K562 (cell line): ENCODE results near the gene CTXND1. TPM values are rescaled to one million over a fixed set of nuclear protein-coding genes. Genes with fewer than 3 reads are reported as not detected.

Source experiments
- BMI1 ChIP-seq: fragments of 150-350 bp; IDR thresholded peaks from 2 replicates; pipeline ENCODE4 v1.6.1; 2014; ENCODE audit warnings: low read length
- CBX8 ChIP-seq: fragments of 200-600 bp; sonication (generic); IDR thresholded peaks from 2 replicates; pipeline ENCODE4 v1.6.1; 2012; ENCODE audit warnings: borderline replicate concordance, mixed run types, low read depth, mild to moderate bottlenecking, moderate library complexity, mixed read lengths, low read length, control low read depth, inconsistent platforms; ENCODE audit not compliant: poor library complexity, severe bottlenecking; ENCODE audit errors: extremely low read depth
- DACH1 ChIP-seq: fragments of 450-650 bp; IDR thresholded peaks from 2 replicates; pipeline ENCODE4 v1.6.1; 2018; ENCODE audit not compliant: partially characterized antibody
- DNMT1 ChIP-seq: fragments of 450-650 bp; IDR thresholded peaks from 2 replicates; pipeline ENCODE4 v1.6.1; 2016; ENCODE audit warnings: antibody characterized with exemption, mild to moderate bottlenecking
- MYNN ChIP-seq, 2 experiments: sonication (generic); formaldehyde crosslinking in 1 of 2; IDR thresholded peaks; 2 replicates each; pipeline versions ENCODE4 v1.5.0 to v1.6.1; 2016 to 2020; ENCODE audit warnings: antibody characterized with exemption in 1 of 2, missing genetic modification reagents in 1 of 2
- NCOA4 ChIP-seq: fragments of 450-650 bp; IDR thresholded peaks from 2 replicates; pipeline ENCODE4 v1.6.1; 2018; ENCODE audit warnings: mild to moderate bottlenecking; ENCODE audit not compliant: partially characterized antibody
- NFE2 ChIP-seq: IDR thresholded peaks from 2 replicates; pipeline ENCODE4 v1.6.1; 2014; ENCODE audit warnings: antibody characterized with exemption, low read depth
- PHF8 ChIP-seq: fragments of 200-600 bp; sonication (generic); IDR thresholded peaks from 2 replicates; pipeline ENCODE4 v1.6.1; 2012; ENCODE audit warnings: mixed run types, mild to moderate bottlenecking, inconsistent platforms, low read length, moderate library complexity, borderline replicate concordance
- SREBF1 ChIP-seq: fragments of 150-350 bp; IDR thresholded peaks from 2 replicates; pipeline ENCODE4 v1.6.1; 2014; ENCODE audit warnings: antibody characterized with exemption, low read depth, low read length, borderline replicate concordance
- ZNF175 ChIP-seq: fragments of 200-800 bp; sonication (Bioruptor generic); IDR thresholded peaks from 2 replicates; pipeline ENCODE4 v1.6.1; 2016; ENCODE audit warnings: low read depth, mild to moderate bottlenecking, missing genetic modification characterization, missing compliant biosample characterization
- ZNF239 ChIP-seq: fragments of 250-450 bp; sonication (Bioruptor Pico); IDR thresholded peaks from 2 replicates; pipeline ENCODE4 v1.4.0; 2020; ENCODE audit warnings: mild to moderate bottlenecking
- ZNF449 ChIP-seq: fragments of 250-450 bp; sonication (Bioruptor Pico); IDR thresholded peaks from 2 replicates; pipeline ENCODE4 v1.8.0; 2022; ENCODE audit warnings: moderate library complexity, mild to moderate bottlenecking, inconsistent platforms
- ZNF79 ChIP-seq: fragments of 250-450 bp; sonication (Bioruptor Pico); IDR thresholded peaks from 2 replicates; pipeline ENCODE4 v1.4.0; 2020; ENCODE audit warnings: low read depth, mild to moderate bottlenecking, moderate library complexity
- ZSCAN29 ChIP-seq: fragments of 450-650 bp; IDR thresholded peaks from 2 replicates; pipeline ENCODE4 v1.6.1; 2017
- polyA plus RNA-seq, 8 experiments: library from polyadenylated mRNA; depleted of rRNA in 4 of 8; stranded (reverse) in 5 of 8; unstranded in 3 of 8; fragments of >200 nt; fragmentation: Nextera tagmentation in 2 of 8; fragmentation: Illumina TruSeq in 1 of 8; extraction: Ambion mirVana in 2 of 8; extraction: Trizol in 1 of 8; gene quantifications; 2 replicates each; pipeline versions ENCODE4 v1.2.1 to v1.2.3, GENCODE V29; 2011 to 2014; ENCODE audit warnings: inconsistent platforms in 1 of 8, missing spikeins in 1 of 8
- total RNA-seq, 7 experiments: library from RNA; depleted of rRNA in 6 of 7; stranded (reverse); fragments of >200 nt in 6 of 7; fragmentation: Illumina TruSeq in 2 of 7; extraction: Trizol in 2 of 7; gene quantifications; 2 replicates each; pipeline versions ENCODE4 v1.2.1 to v1.2.3, GENCODE V29; 2011 to 2021; ENCODE audit warnings: low replicate concordance in 1 of 7
- TF ChIP-seq, protein P1 (sequence below): sonication (generic); formaldehyde crosslinking; IDR thresholded peaks from 2 replicates; pipeline ENCODE4 v1.8.1; 2023; ENCODE audit warnings: missing genetic modification reagents, mild to moderate bottlenecking, borderline replicate concordance
- TF ChIP-seq, protein P2 (sequence below): fragments of 450-650 bp; formaldehyde crosslinking; IDR thresholded peaks from 2 replicates; pipeline ENCODE4 v1.4.0; 2022; ENCODE audit warnings: missing genetic modification characterization
- TF ChIP-seq, protein P3 (sequence below): fragments of 450-650 bp; IDR thresholded peaks from 2 replicates; pipeline ENCODE4 v1.6.1; 2016; ENCODE audit warnings: antibody characterized with exemption

CTXND1 gene
- total and polyA plus RNA-seq, 9 of the 15 experiments (the other 6 are each of a cell fraction or from before 2014, with no cell fraction given): 0.04 TPM; not detected in 7

GRCh38 chr15:80160570-80161156, 91.3 kb downstream of the CTXND1 start (continued):
- TF ChIP-seq, protein P1, sequence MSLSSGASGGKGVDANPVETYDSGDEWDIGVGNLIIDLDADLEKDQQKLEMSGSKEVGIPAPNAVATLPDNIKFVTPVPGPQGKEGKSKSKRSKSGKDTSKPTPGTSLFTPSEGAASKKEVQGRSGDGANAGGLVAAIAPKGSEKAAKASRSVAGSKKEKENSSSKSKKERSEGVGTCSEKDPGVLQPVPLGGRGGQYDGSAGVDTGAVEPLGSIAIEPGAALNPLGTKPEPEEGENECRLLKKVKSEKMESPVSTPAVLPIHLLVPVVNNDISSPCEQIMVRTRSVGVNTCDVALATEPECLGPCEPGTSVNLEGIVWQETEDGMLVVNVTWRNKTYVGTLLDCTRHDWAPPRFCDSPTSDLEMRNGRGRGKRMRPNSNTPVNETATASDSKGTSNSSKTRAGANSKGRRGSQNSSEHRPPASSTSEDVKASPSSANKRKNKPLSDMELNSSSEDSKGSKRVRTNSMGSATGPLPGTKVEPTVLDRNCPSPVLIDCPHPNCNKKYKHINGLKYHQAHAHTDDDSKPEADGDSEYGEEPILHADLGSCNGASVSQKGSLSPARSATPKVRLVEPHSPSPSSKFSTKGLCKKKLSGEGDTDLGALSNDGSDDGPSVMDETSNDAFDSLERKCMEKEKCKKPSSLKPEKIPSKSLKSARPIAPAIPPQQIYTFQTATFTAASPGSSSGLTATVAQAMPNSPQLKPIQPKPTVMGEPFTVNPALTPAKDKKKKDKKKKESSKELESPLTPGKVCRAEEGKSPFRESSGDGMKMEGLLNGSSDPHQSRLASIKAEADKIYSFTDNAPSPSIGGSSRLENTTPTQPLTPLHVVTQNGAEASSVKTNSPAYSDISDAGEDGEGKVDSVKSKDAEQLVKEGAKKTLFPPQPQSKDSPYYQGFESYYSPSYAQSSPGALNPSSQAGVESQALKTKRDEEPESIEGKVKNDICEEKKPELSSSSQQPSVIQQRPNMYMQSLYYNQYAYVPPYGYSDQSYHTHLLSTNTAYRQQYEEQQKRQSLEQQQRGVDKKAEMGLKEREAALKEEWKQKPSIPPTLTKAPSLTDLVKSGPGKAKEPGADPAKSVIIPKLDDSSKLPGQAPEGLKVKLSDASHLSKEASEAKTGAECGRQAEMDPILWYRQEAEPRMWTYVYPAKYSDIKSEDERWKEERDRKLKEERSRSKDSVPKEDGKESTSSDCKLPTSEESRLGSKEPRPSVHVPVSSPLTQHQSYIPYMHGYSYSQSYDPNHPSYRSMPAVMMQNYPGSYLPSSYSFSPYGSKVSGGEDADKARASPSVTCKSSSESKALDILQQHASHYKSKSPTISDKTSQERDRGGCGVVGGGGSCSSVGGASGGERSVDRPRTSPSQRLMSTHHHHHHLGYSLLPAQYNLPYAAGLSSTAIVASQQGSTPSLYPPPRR (CRISPR knock-in tag): no peak
- TF ChIP-seq ZNF239 (peak; percentile 66), PHF8 (peak; percentile 29; the same call in 1 of the 2 replicates), ZSCAN29 (no peak), SREBF1 (no peak), DNMT1 (no peak), NCOA4 (no peak), NFE2 (peak; percentile 98), ZNF79 (CRISPR knock-in tag) (peak; percentile 62), DACH1 (peak; percentile 28), ZNF175 (CRISPR knock-in tag) (peak; percentile 96), ZNF449 (CRISPR knock-in tag) (peak; percentile 74), BMI1 (no peak), CBX8 (no peak), MYNN (IDR thresholded peaks at IDR 0.05) (no peak), MYNN (CRISPR knock-in tag; IDR thresholded peaks at IDR 0.05) (no peak)
- TF ChIP-seq, protein P2, sequence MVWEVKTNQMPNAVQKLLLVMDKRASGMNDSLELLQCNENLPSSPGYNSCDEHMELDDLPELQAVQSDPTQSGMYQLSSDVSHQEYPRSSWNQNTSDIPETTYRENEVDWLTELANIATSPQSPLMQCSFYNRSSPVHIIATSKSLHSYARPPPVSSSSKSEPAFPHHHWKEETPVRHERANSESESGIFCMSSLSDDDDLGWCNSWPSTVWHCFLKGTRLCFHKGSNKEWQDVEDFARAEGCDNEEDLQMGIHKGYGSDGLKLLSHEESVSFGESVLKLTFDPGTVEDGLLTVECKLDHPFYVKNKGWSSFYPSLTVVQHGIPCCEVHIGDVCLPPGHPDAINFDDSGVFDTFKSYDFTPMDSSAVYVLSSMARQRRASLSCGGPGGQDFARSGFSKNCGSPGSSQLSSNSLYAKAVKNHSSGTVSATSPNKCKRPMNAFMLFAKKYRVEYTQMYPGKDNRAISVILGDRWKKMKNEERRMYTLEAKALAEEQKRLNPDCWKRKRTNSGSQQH (CRISPR knock-in tag): no peak
- TF ChIP-seq, protein P3, sequence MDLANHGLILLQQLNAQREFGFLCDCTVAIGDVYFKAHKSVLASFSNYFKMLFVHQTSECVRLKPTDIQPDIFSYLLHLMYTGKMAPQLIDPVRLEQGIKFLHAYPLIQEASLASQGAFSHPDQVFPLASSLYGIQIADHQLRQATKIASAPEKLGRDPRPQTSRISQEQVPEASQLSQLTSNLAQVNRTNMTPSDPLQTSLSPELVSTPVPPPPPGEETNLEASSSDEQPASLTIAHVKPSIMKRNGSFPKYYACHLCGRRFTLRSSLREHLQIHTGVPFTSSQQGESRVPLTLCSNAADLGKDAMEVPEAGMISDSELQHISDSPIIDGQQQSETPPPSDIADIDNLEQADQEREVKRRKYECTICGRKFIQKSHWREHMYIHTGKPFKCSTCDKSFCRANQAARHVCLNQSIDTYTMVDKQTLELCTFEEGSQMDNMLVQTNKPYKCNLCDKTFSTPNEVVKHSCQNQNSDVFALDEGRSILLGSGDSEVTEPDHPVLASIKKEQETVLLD: peak; percentile 24; the same call in 1 of the 2 replicates
